MCF 10A (cell line): ENCODE data around the gene ZNF18. TPM values are rescaled to one million over a fixed set of nuclear protein-coding genes. Genes with fewer than 3 reads are reported as not detected.

ENCODE experiments used
- BruUV-seq: library from RNA; stranded (reverse); fragments of 400-500 nt; replicated peaks from 2 replicates; lab custom pipeline; 2021; lab: Mats Ljungman, UMichigan
- CTCF ChIA-PET: fragments of 300-600 bp; sonication (Branson Sonifier 250); formaldehyde crosslinking; extraction: SDS; loops from one replicate; lab custom pipeline; 2021; ENCODE audit warnings: antibody characterized with exemption, inconsistent platforms; lab: Yijun Ruan, JAX
- POLR2A ChIA-PET: fragments of 300-600, 350-650 bp; sonication (Branson Sonifier 250); formaldehyde crosslinking; extraction: SDS; loops from one replicate; lab custom pipeline; 2020; ENCODE audit warnings: antibody characterized with exemption, inconsistent platforms; lab: Yijun Ruan, JAX
- DNase-seq: peaks from one replicate; pipeline ENCODE4 v3.0.0-alpha.2; 2018; ENCODE audit not compliant: unreplicated experiment
- H3K27ac Mint-ChIP-seq: one replicate; pipeline ENCODE4 v1.8.0; 2022; ENCODE audit warnings: mild to moderate bottlenecking, low read depth, mixed read lengths; ENCODE audit not compliant: unreplicated experiment
- H3K27me3 Mint-ChIP-seq: one replicate; pipeline ENCODE4 v1.8.0; 2022; ENCODE audit warnings: mixed read lengths; ENCODE audit not compliant: insufficient read depth, unreplicated experiment
- H3K36me3 Mint-ChIP-seq: one replicate; pipeline ENCODE4 v1.8.0; 2022; ENCODE audit warnings: mild to moderate bottlenecking, moderate library complexity, mixed read lengths; ENCODE audit not compliant: insufficient read depth, unreplicated experiment
- H3K4me1 Mint-ChIP-seq: one replicate; pipeline ENCODE4 v1.8.0; 2022; ENCODE audit warnings: mixed read lengths; ENCODE audit not compliant: insufficient read depth, unreplicated experiment
- H3K4me3 Mint-ChIP-seq: one replicate; pipeline ENCODE4 v1.8.0; 2022; ENCODE audit warnings: mild to moderate bottlenecking, moderate library complexity, mixed read lengths; ENCODE audit not compliant: unreplicated experiment
- H3K9me3 Mint-ChIP-seq: one replicate; pipeline ENCODE4 v1.8.0; 2022; ENCODE audit warnings: mixed read lengths; ENCODE audit not compliant: unreplicated experiment
- CTCF ChIP-seq: fragments of 200-600 bp; IDR thresholded peaks from one replicate; pipeline ENCODE4 v1.8.0; 2022; ENCODE audit warnings: antibody characterized with exemption, mild to moderate bottlenecking; ENCODE audit not compliant: unreplicated experiment
- intact Hi-C: fragments of 100-400 bp; cut with micrococcal nuclease; formaldehyde crosslinking; loops from 2 replicates; pipeline ENCODE4 v1.14.1; 2022
- total RNA-seq: library from RNA; stranded (reverse); gene quantifications from 2 replicates; pipeline ENCODE4 v1.2.3, GENCODE V29; 2022

The ZNF18 gene
- total RNA-seq, 1 experiment from 2014 or later = 7.3 TPM

GRCh38 chr17:12034538-12034937, 37.3 kb upstream of the ZNF18 start:
- no peak overlapping the region for H3K4me3 Mint-ChIP-seq
- no peak for DNase-seq
- no peaks in the 10 kb centered on the region for H3K9me3 Mint-ChIP-seq
- ChIA-PET POLR2A (interaction anchor here (7.7 to 9.3 kb wide), 2 partner anchors 9 to 37 kb away, joined by 60 to 115 read pairs; partner anchors contain the start of gene ZNF18), CTCF (no interaction called here)
- H3K27ac Mint-ChIP-seq = no peak overlapping the region
- peaks cover 18% of the 10 kb centered on the region for H3K4me1 Mint-ChIP-seq
- H3K27me3 Mint-ChIP-seq = no peaks in the 10 kb centered on the region
- intact Hi-C loops = no loop called here
- no peaks in the 10 kb centered on the region for H3K36me3 Mint-ChIP-seq
- no TSS peak for BruUV-seq
- no peak for TF ChIP-seq CTCF

DNA sequence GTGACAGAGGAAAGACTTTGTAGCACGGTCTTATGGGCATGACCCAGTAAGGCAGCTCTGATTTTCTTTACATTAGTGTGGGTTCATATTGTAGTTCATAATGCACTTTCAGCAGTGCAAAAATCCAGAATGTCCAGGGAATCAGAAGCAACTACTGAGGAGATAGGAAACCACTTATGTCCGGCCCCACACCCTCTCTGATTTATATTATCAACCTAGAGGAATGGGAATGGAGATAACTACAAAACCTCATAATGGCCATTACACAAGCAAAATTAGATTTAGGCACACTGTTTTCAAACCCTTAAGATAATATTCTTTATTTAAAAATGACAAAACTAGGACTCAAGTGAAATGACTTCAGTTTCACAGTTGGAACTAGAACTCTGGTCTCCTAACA, 31.3 kb upstream of the ZNF18 start:
- no peak for DNase-seq
- H3K9me3 Mint-ChIP-seq = no peaks in the 10 kb centered on the region
- TF ChIP-seq CTCF = no peak
- intact Hi-C loops = no loop called here
- H3K4me1 Mint-ChIP-seq = peaks cover 24% of the 10 kb centered on the region
- POLR2A ChIA-PET = interaction anchor here (7.9 kb wide), 1 partner anchor 9 kb away, joined by 115 read pairs; no protein-coding TSS in a partner anchor
- H3K27ac Mint-ChIP-seq = no peak overlapping the region
- CTCF ChIA-PET = no interaction called here
- BruUV-seq = no TSS peak
- H3K4me3 Mint-ChIP-seq = no peak overlapping the region
- peaks cover under 1% of the 10 kb centered on the region for H3K36me3 Mint-ChIP-seq
- H3K27me3 Mint-ChIP-seq = no peaks in the 10 kb centered on the region

GRCh38 chr17:12027658-12028057, 30.4 kb upstream of the ZNF18 start:
- Mint-ChIP-seq H3K27me3 (no peaks in the 10 kb centered on the region), H3K4me3 (no peak overlapping the region), H3K4me1 (peaks cover 33% of the 10 kb centered on the region), H3K9me3 (no peaks in the 10 kb centered on the region), H3K36me3 (peaks cover 7% of the 10 kb centered on the region), H3K27ac (no peak overlapping the region)
- ChIA-PET CTCF (interaction anchor here (1.3 kb wide), 1 partner anchor 12 kb away, joined by 8 read pairs; no protein-coding TSS in a partner anchor), POLR2A (interaction anchor here (1.1 to 7.9 kb wide), 4 partner anchors 10 to 990 kb away, joined by 3 to 115 read pairs (median 6); partner anchors contain the start of genes ELAC2 and ZNF18)
- DNase-seq = no peak
- no peak for TF ChIP-seq CTCF
- intact Hi-C loops = no loop called here
- BruUV-seq = no TSS peak

DNA sequence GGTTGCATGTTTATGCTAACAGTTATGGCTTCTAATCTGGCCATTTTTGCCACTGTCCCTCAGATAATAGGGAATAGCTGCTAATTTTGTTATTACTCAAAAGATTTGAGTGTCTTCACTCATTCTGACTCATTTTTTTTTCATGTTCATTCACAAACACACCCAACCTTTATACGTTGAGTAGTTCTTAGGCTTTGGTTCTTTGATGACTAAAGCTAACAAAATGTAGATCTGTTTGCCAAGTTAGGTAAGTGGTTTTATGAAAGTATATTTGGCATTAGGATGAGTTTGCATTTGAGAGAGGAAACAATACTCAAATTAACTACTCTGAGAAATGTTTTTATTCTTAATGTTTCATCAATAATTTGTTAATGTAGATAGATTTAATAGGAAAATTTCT, 27.1 kb upstream of the ZNF18 start:
- H3K4me1 Mint-ChIP-seq = peaks cover 40% of the 10 kb centered on the region
- peaks cover 7% of the 10 kb centered on the region for H3K36me3 Mint-ChIP-seq
- no peaks in the 10 kb centered on the region for H3K27me3 Mint-ChIP-seq
- ChIA-PET POLR2A (interaction anchor here (0.8 to 7.9 kb wide), 3 partner anchors 14 to 89 kb away, joined by 3 to 184 read pairs (median 115); partner anchors contain the start of gene ZNF18), CTCF (interaction anchor here (0.6 to 0.7 kb wide), 2 partner anchors 73 to 291 kb away, joined by 3 read pairs; no protein-coding TSS in a partner anchor)
- H3K9me3 Mint-ChIP-seq = no peaks in the 10 kb centered on the region
- no TSS peak for BruUV-seq
- peak overlapping the region; percentile 28 for H3K4me3 Mint-ChIP-seq
- no peak for TF ChIP-seq CTCF
- intact Hi-C loops = loop anchor here (5.0 kb wide), 1 partner anchor 93 kb away; no protein-coding TSS in a partner anchor
- H3K27ac Mint-ChIP-seq = peak overlapping the region; percentile 59
- peak; percentile 81 for DNase-seq
